Natural killer cell (primary cell): ENCODE measurements around the gene MB. TPM values are rescaled to one million over a fixed set of nuclear protein-coding genes. Genes with fewer than 3 reads are reported as not detected.
A peak's percentile ranks its signal among the peaks of the same experiment; 100 is the strongest.

Experiments used
- ATAC-seq, 3 donors: fragments of 150-1000 bp in 2 of 3; fragments of 200-7000 bp in 1 of 3; cut with Tn5 transposase; 1 replicate in 1 of 3; 2 replicates in 2 of 3; pipeline ENCODE4 v1.10.0; 2021; ENCODE audit warnings: mild to moderate bottlenecking in 2 of 3, moderate library complexity in 2 of 3
- DNase-seq, 2 donors: peaks; one replicate each; pipeline versions ENCODE4 v3.0.0 to v3.0.0-alpha.2; 2013 to 2021; ENCODE audit warnings: mixed read lengths in 1 of 2
- H3K27ac ChIP-seq: one replicate; pipeline ENCODE4 v1.5.1; 2013; ENCODE audit warnings: mild to moderate bottlenecking, low read length
- H3K27me3 ChIP-seq: one replicate; pipeline ENCODE4 v1.6.1; 2013; ENCODE audit warnings: low read length; ENCODE audit not compliant: control insufficient read depth, insufficient read depth
- H3K36me3 ChIP-seq: one replicate; pipeline ENCODE4 v1.6.1; 2013; ENCODE audit warnings: low read length; ENCODE audit not compliant: control insufficient read depth, insufficient read depth
- H3K4me1 ChIP-seq: one replicate; pipeline ENCODE4 v1.6.1; 2013; ENCODE audit warnings: low read length; ENCODE audit not compliant: control insufficient read depth, insufficient read depth
- H3K4me3 ChIP-seq: one replicate; pipeline ENCODE4 v1.5.1; 2013; ENCODE audit warnings: low read length
- H3K9me3 ChIP-seq: one replicate; pipeline ENCODE4 v1.6.1; 2013; ENCODE audit warnings: low read length; ENCODE audit not compliant: control insufficient read depth, insufficient read depth
- H3K27ac Mint-ChIP-seq, 2 donors: one replicate each; pipeline ENCODE4 v1.8.0; 2022; ENCODE audit warnings: mild to moderate bottlenecking in 2 of 2, mixed read lengths in 2 of 2, moderate library complexity in 1 of 2
- H3K27me3 Mint-ChIP-seq, 2 donors: one replicate each; pipeline ENCODE4 v1.8.0; 2022; ENCODE audit warnings: low read depth in 2 of 2, mixed read lengths in 2 of 2
- H3K36me3 Mint-ChIP-seq: one replicate; pipeline ENCODE4 v1.8.0; 2022; ENCODE audit warnings: mixed read lengths
- H3K4me1 Mint-ChIP-seq, 2 donors: one replicate each; pipeline ENCODE4 v1.8.0; 2022; ENCODE audit warnings: mixed read lengths in 2 of 2
- H3K4me3 Mint-ChIP-seq: one replicate; pipeline ENCODE4 v1.8.0; 2022; ENCODE audit warnings: mild to moderate bottlenecking, moderate library complexity, mixed read lengths
- H3K9me3 Mint-ChIP-seq, 2 donors: one replicate each; pipeline ENCODE4 v1.8.0; 2022; ENCODE audit warnings: mixed read lengths in 2 of 2
- WGBS: methylation state at CpG from one replicate; pipeline ENCODE4 v1.1.7; 2013; ENCODE audit warnings: missing lambda C conversion rate; ENCODE audit not compliant: insufficient coverage; 5-methylcytosine and 5-hydroxymethylcytosine counted together
- intact Hi-C: fragments of 100-400 bp; cut with micrococcal nuclease; formaldehyde crosslinking; loops from one replicate; pipeline ENCODE4 v1.14.2; 2022
- total RNA-seq, 4 donors: library from RNA; stranded (reverse); fragments of 120-200 nt in 1 of 4; gene quantifications; one replicate each; pipeline versions ENCODE4 v1.2.3 to v1.2.4, GENCODE V29; 2013 to 2022
- TF ChIP-seq, protein P1 (sequence below): fragments of 200-600 bp; IDR thresholded peaks from one replicate; pipeline ENCODE4 v1.8.0; 2022; ENCODE audit warnings: antibody characterized with exemption

The MB gene
- total RNA-seq, 3 donors from 2014 or later (not counting 1 experiment from before 2014, with no cell fraction given), result not detected

DNA sequence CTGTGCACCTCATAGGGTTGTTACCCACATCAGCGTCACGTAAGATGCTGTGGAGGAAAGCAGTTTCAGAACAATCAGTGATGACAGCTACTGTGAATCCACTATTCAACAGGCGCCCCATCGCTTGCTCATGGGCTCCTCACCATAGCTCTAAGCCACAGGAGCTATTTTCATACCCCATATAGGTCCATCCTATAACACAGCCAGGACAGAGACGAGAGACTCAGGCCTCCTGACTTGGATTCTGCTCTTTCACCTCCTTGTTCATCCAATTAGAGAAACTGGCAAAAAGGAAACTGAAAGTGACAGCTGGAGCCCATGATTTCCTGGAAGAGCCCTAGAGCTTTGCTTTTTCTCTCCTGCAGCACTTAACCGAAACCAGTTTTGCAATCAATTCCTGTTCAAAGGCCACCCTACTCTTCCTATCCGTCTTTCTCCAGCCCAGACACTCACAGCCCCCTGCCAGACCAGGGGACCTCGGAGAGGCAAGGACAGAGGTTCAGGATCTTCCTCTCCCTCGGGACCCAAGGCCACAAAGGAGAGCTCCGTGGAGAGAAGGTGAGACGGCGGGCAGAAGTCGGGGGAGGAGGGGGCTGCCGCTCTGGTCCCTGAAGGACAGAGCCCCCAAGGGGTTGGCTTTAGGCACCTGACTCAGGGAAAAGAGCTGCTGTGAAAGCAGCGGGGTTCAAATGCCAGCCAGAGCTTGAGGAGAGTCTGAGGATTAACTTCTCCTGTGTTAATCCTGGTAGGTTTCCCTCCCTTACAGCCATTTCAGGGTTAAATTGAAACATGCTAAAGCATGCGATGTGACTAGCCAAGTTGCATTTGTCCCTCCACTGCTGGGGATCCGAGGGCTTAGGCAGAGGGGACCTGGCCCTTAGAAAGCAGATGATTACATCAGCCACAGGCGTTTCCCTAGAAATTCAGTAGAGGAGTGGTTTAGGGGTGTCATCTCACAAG lies 31.2 kb upstream of the MB start, which contains the start of gene APOL6:
TSS of gene APOL6 (plus strand) at position 381 of the 960 bp plus-strand sequence. CDS start 7,980 bp downstream, outside the sequence.
- H3K27ac ChIP-seq, result peak within 1 kb of the TSS; percentile 99
- H3K36me3 ChIP-seq, result peaks cover 3% of the 10 kb centered on the region
- Mint-ChIP-seq H3K9me3 (no peaks in the 10 kb centered on the region), H3K4me1 (peaks cover 42 to 45% of the 10 kb centered on the region in 2 donors), H3K27ac (peak within 1 kb of the TSS; percentile 100), H3K36me3 (peaks cover 7% of the 10 kb centered on the region), H3K4me3 (peak within 1 kb of the TSS; percentile 100), H3K27me3 (no peaks in the 10 kb centered on the region)
- intact Hi-C loops, result loop anchor here (1.0 to 5.0 kb wide), 3 partner anchors 12 to 514 kb away; partner anchors contain the start of gene APOL3
- TF ChIP-seq, protein P1, sequence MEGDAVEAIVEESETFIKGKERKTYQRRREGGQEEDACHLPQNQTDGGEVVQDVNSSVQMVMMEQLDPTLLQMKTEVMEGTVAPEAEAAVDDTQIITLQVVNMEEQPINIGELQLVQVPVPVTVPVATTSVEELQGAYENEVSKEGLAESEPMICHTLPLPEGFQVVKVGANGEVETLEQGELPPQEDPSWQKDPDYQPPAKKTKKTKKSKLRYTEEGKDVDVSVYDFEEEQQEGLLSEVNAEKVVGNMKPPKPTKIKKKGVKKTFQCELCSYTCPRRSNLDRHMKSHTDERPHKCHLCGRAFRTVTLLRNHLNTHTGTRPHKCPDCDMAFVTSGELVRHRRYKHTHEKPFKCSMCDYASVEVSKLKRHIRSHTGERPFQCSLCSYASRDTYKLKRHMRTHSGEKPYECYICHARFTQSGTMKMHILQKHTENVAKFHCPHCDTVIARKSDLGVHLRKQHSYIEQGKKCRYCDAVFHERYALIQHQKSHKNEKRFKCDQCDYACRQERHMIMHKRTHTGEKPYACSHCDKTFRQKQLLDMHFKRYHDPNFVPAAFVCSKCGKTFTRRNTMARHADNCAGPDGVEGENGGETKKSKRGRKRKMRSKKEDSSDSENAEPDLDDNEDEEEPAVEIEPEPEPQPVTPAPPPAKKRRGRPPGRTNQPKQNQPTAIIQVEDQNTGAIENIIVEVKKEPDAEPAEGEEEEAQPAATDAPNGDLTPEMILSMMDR, result no peak
- peaks cover 36% of the 10 kb centered on the region for H3K4me1 ChIP-seq
- peak within 1 kb of the TSS; percentile 95 for H3K4me3 ChIP-seq
- H3K9me3 ChIP-seq, result no peaks in the 10 kb centered on the region
- no peaks in the 10 kb centered on the region for H3K27me3 ChIP-seq
- DNase-seq, result peak; percentile 63 to 85
- 3% methylated on average over 18 of the region's 18 CpGs for WGBS
- ATAC-seq, result peak; percentile 72 to 84 (median 78)

DNA sequence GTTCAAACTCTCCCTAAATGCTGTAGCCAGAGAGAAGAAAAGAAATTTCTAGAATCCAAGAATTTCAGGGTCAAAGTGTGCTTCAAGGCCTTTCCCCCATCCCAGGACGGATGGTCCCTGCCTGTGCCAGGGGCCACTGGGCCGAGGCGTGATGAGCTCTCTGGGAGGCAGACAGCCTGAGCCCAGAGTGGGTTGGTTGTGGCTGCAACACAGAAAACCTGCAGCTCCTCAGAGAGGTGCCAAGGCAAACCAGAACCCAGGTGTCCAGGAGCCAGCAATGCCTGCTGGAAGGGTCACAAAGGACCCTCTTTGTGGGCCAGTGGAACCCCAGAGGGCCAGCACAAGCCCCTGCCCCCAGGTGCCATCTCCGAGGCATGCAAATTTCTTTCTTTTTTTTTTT lies 28.5 kb upstream of the MB start:
- H3K4me1 ChIP-seq, result peaks cover 30% of the 10 kb centered on the region
- H3K27me3 ChIP-seq, result no peaks in the 10 kb centered on the region
- H3K36me3 Mint-ChIP-seq, result peaks cover 7% of the 10 kb centered on the region
- no peak overlapping the region for H3K4me3 Mint-ChIP-seq
- no peak overlapping the region for H3K4me3 ChIP-seq
- TF ChIP-seq, protein P1, result no peak
- whole genome bisulfite sequencing, result 96% methylated on average over 4 of the region's 4 CpGs
- no peaks in the 10 kb centered on the region for H3K9me3 ChIP-seq
- no peaks in the 10 kb centered on the region for H3K36me3 ChIP-seq
- H3K27me3 Mint-ChIP-seq, result no peaks in the 10 kb centered on the region
- H3K4me1 Mint-ChIP-seq, result peaks cover 32% of the 10 kb centered on the region in 2 donors
- no peak overlapping the region for H3K27ac ChIP-seq
- ATAC-seq (no peak), DNase-seq (no peak)
- no peak overlapping the region for H3K27ac Mint-ChIP-seq
- no peaks in the 10 kb centered on the region for H3K9me3 Mint-ChIP-seq
- intact Hi-C loops, result loop anchor here (5.0 kb wide), 2 partner anchors 52 to 517 kb away; partner anchors contain the start of gene APOL3

GRCh38 chr22:35643991-35644390 lies 26.9 kb upstream of the MB start:
- no peaks in the 10 kb centered on the region for H3K9me3 ChIP-seq
- H3K36me3 ChIP-seq, result no peaks in the 10 kb centered on the region
- no peaks in the 10 kb centered on the region for H3K27me3 Mint-ChIP-seq
- H3K4me3 Mint-ChIP-seq, result no peak overlapping the region
- TF ChIP-seq, protein P1, result no peak
- H3K9me3 Mint-ChIP-seq, result no peaks in the 10 kb centered on the region
- peaks cover 7% of the 10 kb centered on the region for H3K36me3 Mint-ChIP-seq
- H3K27ac Mint-ChIP-seq, result no peak overlapping the region
- DNase-seq (no peak), ATAC-seq (no peak)
- intact Hi-C loops, result no loop called here
- peaks cover 17 to 18% of the 10 kb centered on the region in 2 donors for H3K4me1 Mint-ChIP-seq
- H3K4me3 ChIP-seq, result no peak overlapping the region
- H3K27ac ChIP-seq, result no peak overlapping the region
- H3K4me1 ChIP-seq, result peaks cover 17% of the 10 kb centered on the region
- WGBS, result 100% methylated on average over 1 of the region's 1 CpG
- no peaks in the 10 kb centered on the region for H3K27me3 ChIP-seq
